ENCODE data around the gene CUEDC1.

GRCh38 chr17:57871863-57872262 lies 83.3 kb downstream of the CUEDC1 start:
- TF ChIP-seq CTCF (IDR thresholded peaks at IDR 0.05), result no peak
- no peak for TF ChIP-seq POLR2A (IDR thresholded peaks at IDR 0.05)
